Measurements from ENCODE around the gene SHISAL1. TPM values are rescaled to one million over a fixed set of nuclear protein-coding genes. Genes with fewer than 3 reads are reported as not detected.

The SHISAL1 gene
- total RNA-seq, 1 donor from 2014 or later = 5.0 TPM

- Mint-ChIP-seq H3K36me3 (ENCODE audit: unreplicated experiment) (peaks cover 3% of the 10 kb centered on the region), H3K27ac (ENCODE audit: unreplicated experiment) (no peak overlapping the region), H3K27me3 (ENCODE audit: unreplicated experiment) (peaks cover 32% of the 10 kb centered on the region), H3K4me3 (ENCODE audit: unreplicated experiment) (no peak overlapping the region), H3K4me1 (ENCODE audit: unreplicated experiment) (peaks cover 6% of the 10 kb centered on the region), H3K9me3 (ENCODE audit: unreplicated experiment) (peaks cover 11% of the 10 kb centered on the region)
- DNase-seq (ENCODE audit: extremely low spot score, unreplicated experiment) = peak; percentile 64
- TF ChIP-seq, protein P1, sequence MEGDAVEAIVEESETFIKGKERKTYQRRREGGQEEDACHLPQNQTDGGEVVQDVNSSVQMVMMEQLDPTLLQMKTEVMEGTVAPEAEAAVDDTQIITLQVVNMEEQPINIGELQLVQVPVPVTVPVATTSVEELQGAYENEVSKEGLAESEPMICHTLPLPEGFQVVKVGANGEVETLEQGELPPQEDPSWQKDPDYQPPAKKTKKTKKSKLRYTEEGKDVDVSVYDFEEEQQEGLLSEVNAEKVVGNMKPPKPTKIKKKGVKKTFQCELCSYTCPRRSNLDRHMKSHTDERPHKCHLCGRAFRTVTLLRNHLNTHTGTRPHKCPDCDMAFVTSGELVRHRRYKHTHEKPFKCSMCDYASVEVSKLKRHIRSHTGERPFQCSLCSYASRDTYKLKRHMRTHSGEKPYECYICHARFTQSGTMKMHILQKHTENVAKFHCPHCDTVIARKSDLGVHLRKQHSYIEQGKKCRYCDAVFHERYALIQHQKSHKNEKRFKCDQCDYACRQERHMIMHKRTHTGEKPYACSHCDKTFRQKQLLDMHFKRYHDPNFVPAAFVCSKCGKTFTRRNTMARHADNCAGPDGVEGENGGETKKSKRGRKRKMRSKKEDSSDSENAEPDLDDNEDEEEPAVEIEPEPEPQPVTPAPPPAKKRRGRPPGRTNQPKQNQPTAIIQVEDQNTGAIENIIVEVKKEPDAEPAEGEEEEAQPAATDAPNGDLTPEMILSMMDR (IDR thresholded peaks at IDR 0.05) = no peak
Observed at GRCh38 chr22:44211256-44211945, 101.3 kb downstream of the SHISAL1 start.

DNA sequence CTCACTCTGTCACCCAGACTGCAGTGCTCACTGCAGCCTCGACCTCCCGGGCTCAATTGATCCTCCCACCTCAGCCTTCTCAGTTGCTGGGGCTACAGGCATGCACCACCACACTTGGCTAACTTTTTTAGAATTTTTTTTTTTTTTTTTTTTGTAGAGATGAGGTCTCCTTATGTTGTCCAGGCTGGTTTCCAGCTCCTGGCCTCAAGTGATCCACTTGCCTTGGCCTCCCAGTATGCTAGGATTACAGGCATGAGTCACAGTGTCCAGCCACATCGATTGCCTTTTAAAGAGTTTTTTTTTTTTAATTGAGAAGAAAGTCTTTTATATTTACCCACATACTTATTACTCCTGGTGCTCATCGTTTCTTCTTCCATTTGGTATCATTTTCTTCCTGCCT, 102.0 kb downstream of the SHISAL1 start:
- Mint-ChIP-seq H3K4me3 (ENCODE audit: unreplicated experiment) (no peak overlapping the region), H3K27me3 (ENCODE audit: unreplicated experiment) (peaks cover 32% of the 10 kb centered on the region), H3K4me1 (ENCODE audit: unreplicated experiment) (peaks cover 6% of the 10 kb centered on the region), H3K9me3 (ENCODE audit: unreplicated experiment) (peaks cover 11% of the 10 kb centered on the region), H3K36me3 (ENCODE audit: unreplicated experiment) (peaks cover 3% of the 10 kb centered on the region), H3K27ac (ENCODE audit: unreplicated experiment) (no peak overlapping the region)
- TF ChIP-seq, protein P1 (IDR thresholded peaks at IDR 0.05) = no peak
- DNase-seq (ENCODE audit: extremely low spot score, unreplicated experiment) = peak; percentile 23

DNA sequence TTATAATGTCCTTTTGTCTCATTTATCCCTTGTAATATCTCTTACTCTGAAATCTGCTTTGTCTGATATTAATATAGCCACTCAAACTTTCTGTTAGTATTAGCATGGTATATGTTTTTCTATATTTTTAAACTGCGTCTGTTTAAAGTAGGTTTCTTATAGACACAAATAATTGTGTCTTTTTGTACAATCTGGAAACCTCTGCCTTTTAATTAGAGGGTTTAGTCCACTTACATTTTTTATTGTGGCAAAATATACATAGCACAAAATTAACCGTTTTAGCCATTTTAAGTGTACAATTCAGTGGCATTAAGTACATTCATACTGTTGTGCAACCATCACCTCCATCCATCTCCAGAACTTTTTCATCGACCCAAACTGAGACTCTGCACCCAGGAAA, 103.4 kb downstream of the SHISAL1 start:
- H3K36me3 Mint-ChIP-seq (ENCODE audit: unreplicated experiment) = peaks cover 3% of the 10 kb centered on the region
- H3K4me1 Mint-ChIP-seq (ENCODE audit: unreplicated experiment) = peaks cover 6% of the 10 kb centered on the region
- TF ChIP-seq, protein P1 (IDR thresholded peaks at IDR 0.05) = no peak
- no peak for DNase-seq (ENCODE audit: extremely low spot score, unreplicated experiment)
- H3K4me3 Mint-ChIP-seq (ENCODE audit: unreplicated experiment) = no peak overlapping the region
- H3K9me3 Mint-ChIP-seq (ENCODE audit: unreplicated experiment) = peaks cover 11% of the 10 kb centered on the region
- H3K27me3 Mint-ChIP-seq (ENCODE audit: unreplicated experiment) = peaks cover 32% of the 10 kb centered on the region
- no peak overlapping the region for H3K27ac Mint-ChIP-seq (ENCODE audit: unreplicated experiment)

DNA sequence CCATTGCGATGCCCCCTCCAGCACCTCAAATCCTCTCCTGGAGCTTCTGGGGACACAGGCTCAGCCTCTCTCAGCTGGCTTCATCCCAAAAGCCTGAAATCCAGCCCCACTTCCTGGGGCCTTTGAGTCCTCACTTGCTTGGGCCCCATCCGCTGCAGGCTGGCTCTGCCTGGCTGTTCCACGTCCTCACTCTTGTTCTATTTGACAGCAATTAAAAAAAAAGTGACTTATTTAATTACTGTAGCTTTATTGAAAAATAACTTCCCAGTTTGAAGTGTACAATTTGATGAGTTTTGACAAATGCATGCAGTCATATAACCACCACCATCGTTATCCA, 104.8 kb downstream of the SHISAL1 start:
- TF ChIP-seq, protein P1 (IDR thresholded peaks at IDR 0.05) = no peak
- H3K27me3 Mint-ChIP-seq (ENCODE audit: unreplicated experiment) = peaks cover 32% of the 10 kb centered on the region
- H3K4me1 Mint-ChIP-seq (ENCODE audit: unreplicated experiment) = peaks cover 6% of the 10 kb centered on the region
- H3K9me3 Mint-ChIP-seq (ENCODE audit: unreplicated experiment) = peaks cover 11% of the 10 kb centered on the region
- H3K4me3 Mint-ChIP-seq (ENCODE audit: unreplicated experiment) = no peak overlapping the region
- peaks cover 3% of the 10 kb centered on the region for H3K36me3 Mint-ChIP-seq (ENCODE audit: unreplicated experiment)
- no peak overlapping the region for H3K27ac Mint-ChIP-seq (ENCODE audit: unreplicated experiment)
- no peak for DNase-seq (ENCODE audit: extremely low spot score, unreplicated experiment)

- H3K36me3 Mint-ChIP-seq (ENCODE audit: unreplicated experiment) = peaks cover 3% of the 10 kb centered on the region
- no peak overlapping the region for H3K27ac Mint-ChIP-seq (ENCODE audit: unreplicated experiment)
- peaks cover 6% of the 10 kb centered on the region for H3K4me1 Mint-ChIP-seq (ENCODE audit: unreplicated experiment)
- H3K4me3 Mint-ChIP-seq (ENCODE audit: unreplicated experiment) = no peak overlapping the region
- H3K9me3 Mint-ChIP-seq (ENCODE audit: unreplicated experiment) = peaks cover 11% of the 10 kb centered on the region
- TF ChIP-seq, protein P1 (IDR thresholded peaks at IDR 0.05) = no peak
- H3K27me3 Mint-ChIP-seq (ENCODE audit: unreplicated experiment) = peaks cover 37% of the 10 kb centered on the region
- no peak for DNase-seq (ENCODE audit: extremely low spot score, unreplicated experiment)
Observed at GRCh38 chr22:44207173-44207980, 105.4 kb downstream of the SHISAL1 start.
